ENCODE results near the gene PAPPA.

- TF ChIP-seq CTCF (IDR thresholded peaks at IDR 0.05; ENCODE audit: insufficient read depth, low read depth, low read length) (no peak), EZH2 (IDR thresholded peaks at IDR 0.05; ENCODE audit: insufficient read depth, low read length) (no peak)
Observed at GRCh38 chr9:116340270-116340669, 186.7 kb downstream of the PAPPA start.
